NCI-H187 treated with DMSO at 0.1 percent for 48 hours (cell line): ENCODE measurements around the gene DUSP2.

Experiments used
- DNase-seq: peaks from one replicate; lab custom pipeline; 2025; lab: John Stamatoyannopoulos, UW

Gene DUSP2

DNA sequence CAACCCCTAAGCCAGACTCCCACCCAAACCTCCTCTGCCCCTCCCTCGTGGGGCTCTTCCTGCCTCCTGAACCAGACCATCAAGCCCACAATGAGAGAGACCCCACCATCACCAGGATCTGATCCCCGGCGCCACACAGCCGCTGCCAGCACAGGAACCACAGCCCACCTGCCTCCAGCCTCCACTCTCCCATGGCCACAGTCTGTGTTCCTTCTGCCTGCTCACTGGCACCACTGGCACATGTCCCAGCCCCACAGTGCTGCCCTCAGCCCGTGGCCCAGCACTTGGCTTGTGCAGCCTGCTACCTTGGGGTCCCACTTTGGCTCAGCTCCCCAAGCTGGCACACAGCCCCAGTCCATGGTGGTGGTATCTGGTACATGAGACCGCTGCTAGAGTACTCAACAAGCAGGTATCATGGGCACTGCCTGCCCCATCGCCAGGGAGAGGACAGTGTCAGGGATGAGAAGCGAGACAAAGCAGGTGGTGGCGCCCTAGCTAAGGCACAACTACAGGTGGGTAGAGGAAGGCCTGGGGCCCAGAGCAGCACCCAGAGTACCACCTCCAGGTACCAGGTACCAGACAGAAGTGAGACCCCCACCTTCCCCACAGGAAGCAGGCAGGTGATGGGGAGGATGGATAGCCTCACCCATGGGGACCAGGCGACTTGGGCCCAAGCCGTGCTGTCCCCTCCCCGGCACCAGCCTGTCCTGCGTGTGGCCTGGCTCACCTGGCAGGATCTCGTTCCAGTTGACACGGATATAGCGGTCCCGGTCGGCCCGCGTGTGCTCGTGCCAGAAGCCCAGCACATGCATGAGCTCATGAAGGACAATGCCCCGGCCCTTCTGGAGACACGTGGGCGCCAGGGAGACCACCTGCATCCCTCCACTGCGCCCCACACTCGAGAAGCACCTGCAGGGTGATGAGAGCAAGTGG lies 13.2 kb downstream of the DUSP2 start:
- no peak for DNase-seq

DNA sequence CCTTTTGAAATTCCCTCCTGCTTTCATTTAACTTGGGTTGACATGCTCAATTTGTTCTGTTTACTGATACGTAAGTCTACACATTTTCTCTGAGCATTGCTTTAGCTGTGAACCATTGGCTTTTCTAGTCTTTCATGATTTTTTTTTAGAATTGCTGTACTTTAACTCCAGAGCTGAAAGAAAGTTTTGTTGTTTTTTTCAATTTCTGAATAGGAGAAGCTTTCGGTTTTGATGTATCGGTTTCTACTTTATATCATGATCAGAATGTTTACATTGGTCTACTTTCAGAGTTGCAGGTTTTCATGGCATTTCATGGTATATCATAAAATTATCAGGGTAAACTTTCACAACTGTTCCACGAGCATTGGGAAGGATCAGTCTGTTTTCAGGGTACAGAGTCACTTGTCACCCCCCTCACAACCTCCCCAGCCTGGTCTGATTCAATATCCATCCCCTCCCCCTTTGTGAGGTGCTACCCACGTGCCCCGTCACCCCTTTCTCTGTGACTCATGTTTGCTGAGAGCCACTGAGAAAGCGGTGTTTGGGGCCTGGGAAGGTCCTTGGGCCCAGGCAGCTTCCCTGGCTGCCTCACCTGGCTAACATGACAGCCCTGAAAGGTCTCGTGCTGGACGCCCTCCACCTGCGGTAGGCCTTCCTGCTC lies 14.0 kb downstream of the DUSP2 start:
- DNase-seq = no peak

DNA sequence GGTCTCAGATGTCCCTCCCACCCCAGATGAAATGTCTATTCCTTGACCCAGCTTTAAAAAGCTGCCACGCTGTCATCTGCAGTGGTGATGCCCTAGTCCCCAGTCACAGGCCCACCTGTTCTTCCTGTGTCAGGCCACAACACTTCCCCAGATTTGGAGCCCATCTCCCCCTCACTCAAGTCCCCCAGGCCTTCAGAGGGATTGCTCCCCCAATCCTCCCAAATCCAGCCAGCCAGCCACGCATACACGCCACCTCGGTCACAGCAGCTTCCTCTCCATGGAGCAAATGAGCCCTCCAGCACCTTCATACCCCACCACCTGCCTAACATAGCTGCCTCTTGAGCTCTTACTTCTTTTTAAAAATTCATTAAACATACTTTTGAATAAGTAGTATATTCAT lies 14.8 kb downstream of the DUSP2 start:
- DNase-seq = no peak

DNA sequence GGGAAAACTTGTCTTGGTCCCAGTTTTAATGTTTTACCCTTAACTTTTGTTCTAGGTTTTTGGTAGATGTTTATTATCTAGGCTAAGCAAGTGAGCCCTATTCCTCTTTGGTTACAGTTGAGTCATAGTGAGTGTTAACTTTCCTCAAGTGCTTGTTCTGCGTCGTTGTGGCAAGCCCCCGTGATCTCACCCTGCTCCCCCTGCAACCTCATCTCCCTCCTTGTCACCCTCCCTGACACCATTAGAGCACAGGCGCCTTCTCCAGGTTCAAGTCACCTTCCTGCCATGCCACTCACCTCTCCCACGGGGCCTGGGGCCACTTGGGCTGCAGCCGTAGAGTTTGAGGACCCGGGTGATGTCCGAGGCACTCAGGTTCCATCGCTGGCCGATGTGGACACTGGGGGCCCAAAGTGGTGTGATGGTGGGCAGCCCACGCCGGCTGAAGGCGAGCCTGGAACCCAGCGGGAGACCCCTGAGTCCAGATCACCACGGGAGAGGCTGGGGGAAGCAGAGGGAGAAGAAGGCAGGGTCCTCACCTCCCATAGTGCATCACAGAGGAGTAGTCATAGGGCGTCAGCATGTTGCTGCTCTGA lies 15.6 kb downstream of the DUSP2 start:
- DNase-seq = no peak

DNA sequence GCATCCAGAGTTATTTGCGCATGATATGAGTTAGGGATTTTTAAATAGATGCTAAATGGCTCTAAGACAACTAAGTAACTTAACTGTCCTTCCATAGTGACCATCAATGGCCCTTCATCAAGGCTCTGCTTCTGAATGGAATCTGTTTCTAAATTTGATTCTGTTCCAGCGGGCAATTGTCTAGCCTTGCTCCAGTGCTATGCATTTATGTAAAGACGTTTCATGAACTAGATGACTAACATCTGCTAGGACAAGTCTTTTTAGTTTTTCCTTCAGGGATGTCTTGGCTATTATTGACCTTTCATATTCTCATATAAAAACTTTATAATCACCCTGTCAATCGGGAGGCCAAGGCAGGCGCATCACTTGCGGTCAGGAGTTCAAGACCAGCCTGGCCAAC lies 16.8 kb downstream of the DUSP2 start:
- DNase-seq = no peak

DNA sequence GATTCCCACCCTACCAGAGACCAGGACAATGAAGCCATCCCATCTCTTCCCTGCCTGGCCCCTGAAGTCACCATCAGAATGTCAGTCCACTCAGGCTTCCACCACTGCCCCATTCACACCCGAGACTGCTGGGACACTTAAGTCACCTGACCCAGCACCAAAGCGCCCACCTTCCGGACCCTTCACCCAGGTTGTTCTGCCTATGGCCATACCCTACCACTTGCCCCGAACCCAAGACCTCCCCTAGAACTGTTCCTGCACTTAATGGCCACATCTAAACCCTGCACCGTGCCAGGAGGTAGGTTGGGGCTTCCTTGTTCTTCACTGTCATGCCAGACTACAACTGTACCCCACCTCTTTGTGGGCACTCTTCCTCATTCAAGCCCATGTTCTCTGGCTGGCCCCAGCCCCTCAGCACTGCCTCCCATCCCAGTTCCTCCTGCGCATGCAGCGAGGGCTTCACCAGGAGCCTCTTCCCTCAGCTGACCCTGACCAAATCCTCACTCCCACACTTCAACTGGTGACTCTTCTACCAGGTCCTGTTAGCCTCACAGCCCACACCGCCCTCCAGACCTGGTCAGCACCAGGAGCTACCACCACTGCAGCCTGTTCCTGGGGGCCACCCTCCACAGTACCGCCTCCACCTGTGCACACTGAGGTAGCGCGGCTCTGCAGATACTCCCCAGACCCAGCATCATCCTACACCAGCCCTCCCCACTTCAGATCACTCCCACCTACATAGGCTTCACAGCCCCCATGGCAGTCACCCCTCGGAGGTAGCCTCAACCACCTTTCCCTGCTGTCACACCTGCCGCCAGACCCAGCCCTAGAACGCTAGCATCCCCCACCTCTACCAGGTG lies 20.6 kb downstream of the DUSP2 start:
- DNase-seq = no peak

DNA sequence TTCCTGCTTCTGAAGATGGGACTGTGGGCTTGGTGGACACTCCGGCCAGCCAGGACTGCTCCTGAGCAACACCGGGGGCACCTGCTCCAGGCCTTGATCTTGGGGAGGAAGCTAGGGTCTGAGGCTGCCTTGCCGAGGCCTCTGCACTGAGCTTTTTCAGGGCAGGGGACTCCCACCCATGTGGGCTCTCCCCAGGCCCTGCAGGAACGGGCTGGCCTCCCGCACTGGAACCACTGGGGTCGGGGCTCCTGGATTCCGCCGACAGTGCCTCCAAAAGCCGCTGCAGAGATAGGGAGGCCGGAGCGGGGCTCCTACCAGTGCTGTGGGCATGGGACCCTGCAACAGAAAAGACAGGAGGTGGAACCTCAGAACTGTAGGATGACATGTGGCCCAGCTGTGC lies 21.3 kb downstream of the DUSP2 start:
- no peak for DNase-seq

DNA sequence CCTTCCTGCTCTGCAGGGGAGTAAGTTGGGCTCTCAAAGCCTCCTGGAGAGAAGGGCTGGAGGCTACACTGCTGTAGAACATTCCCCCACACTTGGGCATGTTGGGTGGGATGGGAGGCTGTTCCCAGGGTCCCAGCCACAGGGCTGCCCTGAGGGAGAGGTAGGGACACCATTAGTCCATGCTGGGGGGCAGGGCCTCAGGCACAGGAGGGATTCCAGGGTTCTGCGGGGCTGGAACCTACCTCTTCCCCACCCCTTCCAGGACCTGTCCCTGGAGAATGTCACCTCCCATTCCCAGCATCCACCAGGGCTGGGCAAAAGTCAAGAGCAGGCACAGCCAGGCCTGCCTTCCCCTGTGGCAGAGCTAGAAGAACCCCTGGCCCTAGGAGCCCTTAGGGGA lies 21.9 kb downstream of the DUSP2 start:
- no peak for DNase-seq

DNA sequence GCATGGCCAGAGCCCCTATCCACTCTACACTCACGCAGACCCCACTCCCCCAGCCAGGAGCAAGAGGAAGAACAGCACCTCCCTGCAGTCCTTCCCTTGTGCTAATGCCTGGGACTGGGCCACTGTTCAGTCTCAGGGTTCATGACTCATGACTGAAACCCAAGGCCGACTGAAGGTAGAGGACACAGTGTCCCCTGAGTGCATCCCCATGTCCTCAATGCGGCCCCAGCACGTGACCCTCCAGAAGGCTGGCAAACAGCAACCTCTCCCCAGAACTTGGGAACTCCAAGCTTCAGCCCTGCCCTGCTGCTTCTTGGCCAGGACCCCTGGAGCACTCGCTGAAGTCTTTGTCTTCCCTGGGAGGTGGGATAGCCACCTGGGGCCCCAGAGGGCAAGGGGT lies 22.8 kb downstream of the DUSP2 start:
- no peak for DNase-seq

DNA sequence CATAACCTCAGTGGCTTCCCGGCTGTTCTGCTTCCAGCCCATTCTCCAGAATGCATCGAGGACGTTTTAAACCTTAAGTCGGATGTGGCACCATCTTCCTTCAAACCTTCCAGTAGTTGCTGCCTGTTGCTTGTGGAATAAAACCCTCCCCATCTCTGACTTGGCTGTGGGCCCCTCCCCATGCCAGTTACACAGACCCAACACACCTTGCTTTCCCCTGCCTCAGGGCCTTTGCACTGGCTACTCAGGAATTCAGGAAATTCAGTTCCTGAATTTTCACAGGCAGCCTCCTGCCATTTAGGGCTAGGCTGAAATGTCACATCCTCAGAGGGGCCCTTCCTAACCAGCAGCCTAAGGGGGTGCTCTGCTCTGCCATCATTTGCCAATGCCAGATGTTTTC lies 23.8 kb downstream of the DUSP2 start:
- DNase-seq = no peak

DNA sequence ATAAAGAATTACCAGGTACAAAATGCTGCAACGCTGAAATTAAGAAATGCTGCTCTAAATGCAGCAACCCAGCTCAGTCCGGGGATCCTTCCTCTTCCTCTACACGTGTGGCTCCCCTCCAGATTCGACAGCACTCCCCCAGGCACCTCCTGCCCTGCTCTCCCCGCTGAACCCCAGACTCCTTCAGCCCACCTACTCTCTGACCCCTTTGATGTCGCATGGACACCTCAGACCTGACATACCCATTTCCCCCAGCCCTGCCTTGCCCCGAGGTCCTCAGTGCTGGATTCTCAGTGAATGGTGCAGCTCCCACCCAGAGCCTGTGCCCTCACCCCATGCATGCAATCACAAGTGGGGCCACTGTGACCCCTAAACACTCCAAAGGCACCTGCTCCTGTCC lies 24.2 kb downstream of the DUSP2 start:
- no peak for DNase-seq

DNA sequence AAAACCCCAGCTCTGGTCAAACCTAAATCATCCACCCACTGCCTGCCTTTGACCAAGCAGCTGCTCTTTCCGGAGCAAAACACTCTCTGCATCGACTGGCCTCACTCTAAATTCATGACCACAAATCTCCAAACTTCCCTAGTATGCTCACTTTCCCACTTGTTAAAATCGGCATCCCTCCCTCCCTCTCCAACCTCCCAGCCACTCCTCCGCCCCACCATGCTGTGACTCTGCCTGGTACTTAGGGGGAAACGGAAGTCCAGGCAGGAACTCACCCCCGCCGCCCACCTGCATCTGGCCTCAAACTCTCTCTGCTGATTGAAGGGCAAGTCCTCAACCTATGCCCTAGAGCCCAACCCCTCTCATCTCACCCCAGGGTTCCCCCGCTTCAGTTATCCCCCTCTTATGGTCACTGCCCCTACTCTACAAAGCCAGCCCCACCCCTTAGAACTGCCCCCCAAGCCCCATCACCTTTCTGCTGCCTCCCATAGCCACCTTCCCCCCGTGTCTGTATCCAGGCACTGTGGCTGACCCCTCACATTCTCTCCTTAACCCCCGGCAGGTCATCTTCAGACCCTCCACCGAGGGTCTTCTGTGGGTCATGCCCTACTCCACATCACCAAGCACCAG lies 25.0 kb downstream of the DUSP2 start:
- DNase-seq = no peak

DNA sequence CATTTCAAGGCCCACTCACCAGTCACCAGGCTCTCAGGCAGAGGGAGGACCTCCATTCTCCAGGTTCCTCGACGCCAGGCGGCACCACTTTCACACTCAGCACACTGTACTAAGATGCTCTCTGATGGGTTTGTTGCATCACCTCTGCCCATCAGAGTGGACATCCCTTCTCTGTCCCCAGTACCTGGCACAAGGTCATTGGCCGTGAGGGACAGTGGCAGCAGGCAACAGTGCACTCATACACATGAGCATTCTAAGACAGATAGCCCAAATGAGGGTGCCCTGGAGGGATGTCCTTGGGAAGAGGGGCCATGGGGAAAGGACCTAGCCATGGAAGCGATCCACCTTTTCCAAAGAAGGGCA lies 25.9 kb downstream of the DUSP2 start:
- DNase-seq = no peak

DNA sequence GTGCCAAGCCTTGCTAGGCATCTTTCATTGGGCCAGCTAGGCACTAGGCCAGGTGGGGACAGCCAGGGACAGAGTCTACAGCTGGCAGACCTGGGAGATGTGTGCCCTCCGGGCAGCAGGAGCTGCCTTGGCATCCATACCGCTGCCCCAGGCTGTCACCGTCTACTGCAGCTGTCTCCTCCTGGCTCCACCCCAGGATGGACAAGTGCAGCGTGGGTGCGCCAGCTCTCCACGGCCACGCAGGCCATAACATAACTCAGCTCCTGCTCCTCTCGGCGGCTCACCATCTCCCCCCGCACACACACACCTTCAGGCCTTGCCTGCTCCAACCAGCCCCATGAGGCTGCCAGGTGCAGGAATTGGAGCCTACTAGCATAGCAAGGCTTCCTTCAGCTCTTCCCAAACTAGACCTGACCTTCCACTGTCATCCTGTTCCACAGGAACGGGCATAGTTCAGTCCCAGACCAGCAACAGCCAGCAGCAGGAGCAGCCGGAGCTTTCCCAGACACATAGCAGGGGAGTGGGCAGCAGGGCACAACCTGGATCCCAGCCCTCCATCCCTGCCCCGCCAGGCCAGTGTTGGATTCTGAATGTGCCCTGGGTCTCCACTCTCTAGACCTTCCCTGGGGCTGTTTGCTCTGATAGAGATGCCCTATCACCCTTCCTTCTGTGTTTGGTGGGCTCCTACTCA lies 26.4 kb downstream of the DUSP2 start:
- DNase-seq = no peak

DNA sequence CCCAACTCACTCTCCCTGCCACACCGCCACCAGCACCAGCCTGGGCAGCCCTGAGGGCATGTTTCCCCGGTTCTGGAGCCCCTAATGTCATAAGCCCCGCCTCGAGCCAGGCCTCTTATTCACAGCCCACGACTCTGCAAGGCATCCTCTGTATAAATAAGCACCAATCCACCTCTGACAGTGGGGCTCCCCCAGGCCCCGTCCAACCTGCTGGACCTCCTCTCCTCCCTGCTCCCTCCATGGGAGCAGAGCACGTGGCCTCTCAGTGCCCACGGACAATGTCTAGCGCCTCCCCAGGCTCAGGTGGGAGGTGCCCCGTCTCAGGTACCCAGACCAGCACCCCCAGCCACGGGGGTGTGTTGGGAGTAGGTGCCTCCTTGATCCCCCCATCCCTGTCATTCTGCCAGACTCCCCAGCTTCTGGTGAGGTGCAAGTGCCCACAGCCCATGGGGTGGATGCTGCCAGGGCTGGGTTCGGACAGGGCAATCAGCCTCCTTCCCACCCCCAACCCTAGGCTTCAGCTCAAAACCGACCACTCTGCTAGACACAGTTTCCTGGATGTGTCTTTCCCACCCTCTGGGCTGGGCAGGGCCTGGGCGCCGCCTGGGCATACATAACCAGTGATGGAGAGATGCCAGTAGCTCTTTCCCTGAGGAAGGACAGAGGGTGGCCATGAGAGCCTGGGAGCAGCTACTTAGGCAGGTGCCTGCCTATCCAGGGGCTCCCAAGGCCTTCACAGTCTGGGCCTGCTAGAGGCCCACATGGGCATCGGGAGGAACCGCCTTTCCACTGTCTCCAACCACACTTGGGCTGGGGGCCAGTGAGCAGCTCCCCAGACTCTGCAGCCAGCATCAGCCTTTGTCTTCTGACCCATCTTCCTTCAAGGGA lies 27.3 kb downstream of the DUSP2 start:
- no peak for DNase-seq

DNA sequence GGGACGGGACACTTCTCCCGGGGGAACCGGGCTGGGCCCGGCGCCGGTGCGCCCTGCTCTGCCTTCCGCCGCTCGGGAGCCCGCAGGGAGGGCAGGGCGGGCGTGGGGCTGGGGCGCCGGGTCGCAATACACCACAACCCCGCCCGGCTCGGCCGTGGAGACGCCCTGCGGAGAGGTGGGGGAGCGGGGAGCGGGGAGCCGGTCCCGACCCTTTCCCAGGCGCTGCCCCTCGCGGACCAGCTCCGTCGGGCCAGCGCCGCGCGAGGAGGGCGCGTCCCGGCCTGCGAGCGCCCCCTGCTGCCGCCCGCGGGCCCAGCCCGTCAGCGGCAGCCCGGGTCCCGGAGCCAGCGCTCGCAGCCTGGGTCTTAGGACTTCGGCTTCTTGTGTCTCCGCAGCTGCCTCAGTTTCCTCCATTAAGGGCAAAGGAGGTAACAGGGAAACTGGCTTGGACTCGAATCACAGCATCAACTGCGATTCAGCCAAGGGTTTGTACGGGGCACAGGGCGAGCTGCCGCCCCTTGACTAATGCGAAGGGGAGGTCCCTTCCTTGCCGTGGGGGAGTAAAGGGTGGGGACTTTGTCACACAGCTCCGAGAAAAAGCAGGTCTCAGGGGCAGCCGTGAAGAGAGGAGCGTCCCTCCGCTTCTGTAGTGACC lies 28.2 kb downstream of the DUSP2 start:
- no peak for DNase-seq

DNA sequence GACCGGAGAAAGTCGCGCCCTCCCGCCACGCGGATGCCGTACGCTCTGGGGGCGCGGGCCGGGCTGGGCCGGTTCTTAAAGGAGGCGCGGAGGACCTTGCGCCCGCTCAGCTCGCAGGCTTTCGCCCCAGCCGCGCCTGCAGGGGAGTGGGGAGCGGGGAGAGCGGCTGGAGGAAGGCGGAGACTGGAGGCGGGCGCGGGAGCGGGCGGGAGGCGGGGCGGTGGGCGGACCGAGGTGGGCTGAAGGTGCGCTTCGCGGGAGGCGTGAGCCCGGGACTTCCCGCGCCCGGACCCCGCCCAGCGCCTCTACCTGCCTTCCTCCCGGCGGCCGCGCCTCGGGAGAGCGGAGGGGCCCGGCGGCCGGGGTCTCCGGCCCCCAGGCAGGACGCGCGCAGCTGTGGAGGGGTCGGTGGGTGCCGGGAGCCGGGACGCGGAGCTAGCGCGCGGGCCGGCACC lies 28.8 kb downstream of the DUSP2 start, which contains the start of gene ADRA2B:
Gene ADRA2B (minus strand): TSS at position 148 of the 455 bp plus-strand sequence. CDS start 422 bp downstream, outside the sequence.
- no peak for DNase-seq

DNA sequence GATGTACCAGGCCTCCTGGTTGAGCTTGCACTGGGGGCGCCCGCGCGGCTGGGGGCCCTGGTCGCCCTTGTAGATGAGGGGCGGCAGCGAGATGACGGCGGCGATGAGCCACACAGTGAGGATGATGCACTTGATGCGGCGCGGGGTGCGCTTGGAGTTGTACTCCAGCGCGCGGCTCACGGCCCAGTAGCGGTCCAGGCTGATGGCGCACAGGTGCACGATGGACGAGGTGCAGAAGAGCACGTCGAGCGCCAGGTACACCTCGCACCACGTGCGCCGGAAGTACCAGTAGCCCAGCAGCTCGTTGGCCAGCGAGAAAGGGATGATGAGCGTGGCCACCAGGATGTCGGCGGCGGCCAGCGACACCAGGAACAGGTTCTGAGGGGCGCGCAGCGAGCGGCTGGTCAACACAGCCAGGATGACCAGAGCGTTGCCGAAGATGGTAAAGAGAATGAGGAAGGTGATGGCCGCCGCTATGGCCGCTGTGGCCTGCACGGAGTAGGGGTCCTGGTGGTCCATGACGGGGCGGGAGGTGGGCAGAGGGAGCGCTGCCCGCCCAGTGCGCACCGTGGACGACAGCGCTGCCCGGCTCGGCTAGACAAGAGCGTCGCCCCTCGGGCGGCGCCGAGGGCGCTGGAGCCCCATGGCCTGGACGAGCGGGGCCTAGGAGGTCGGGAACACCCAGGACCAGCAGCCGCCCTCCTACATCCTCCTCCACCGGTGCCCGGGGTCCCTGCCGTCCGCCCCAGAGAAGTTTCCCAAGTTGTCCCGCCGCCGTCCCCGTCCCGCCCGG lies 29.4 kb downstream of the DUSP2 start:
- no peak for DNase-seq
